Measurements from ENCODE around the gene ARHGAP40. TPM values are rescaled to one million over a fixed set of nuclear protein-coding genes. Genes with fewer than 3 reads are reported as not detected.

ARHGAP40 gene
- not detected for total RNA-seq
- long read RNA-seq, result 0 reads

DNA sequence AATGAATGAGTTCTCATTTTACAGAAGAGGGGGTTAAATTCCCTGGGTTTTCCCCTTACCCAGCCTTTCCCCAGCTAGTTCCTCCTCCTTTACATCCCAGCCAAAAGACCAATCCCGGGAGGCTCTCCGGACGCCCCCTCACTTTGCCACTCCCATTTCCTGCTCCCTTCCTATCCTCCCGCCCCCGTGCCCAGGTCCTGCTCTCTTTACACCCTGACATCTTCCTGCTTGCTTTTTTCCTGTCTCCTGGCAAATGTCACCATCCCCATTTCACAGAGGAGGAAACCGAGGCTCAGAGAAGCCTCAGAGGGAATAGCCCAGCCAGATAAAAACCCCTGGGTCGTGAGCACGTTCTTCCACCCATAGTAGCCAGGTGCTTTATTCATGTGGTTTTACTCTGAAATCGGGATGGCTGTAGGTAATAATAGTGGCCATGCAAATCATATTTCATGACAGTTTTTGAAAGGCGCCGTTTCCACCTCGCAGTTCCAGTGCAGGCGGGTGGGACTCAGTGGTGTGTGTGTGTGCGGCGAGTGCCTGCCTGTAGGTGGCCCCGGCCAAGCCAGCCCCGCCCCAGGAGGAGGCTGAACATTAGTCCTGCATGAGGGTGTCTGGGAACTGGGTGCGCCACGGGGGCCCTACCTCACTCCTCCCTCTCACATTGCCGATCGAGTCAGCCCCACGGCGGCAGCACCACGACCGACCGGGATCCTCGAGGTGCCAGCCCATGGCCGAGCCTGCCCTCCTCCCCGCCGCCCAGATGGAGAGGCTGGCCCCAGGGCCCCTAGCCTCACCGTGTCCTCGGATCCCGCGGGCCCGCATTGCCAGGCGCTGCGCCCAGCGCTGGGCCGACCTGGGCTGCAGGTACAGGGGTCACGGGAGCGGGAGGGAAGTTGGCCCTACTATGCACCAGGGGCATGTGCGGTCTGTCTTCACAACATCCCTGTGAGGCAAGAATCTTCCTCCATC, at the start of gene ARHGAP40:
ARHGAP40 (plus strand) TSS at position 594 of the 969 bp plus-strand sequence.
- ATAC-seq (peak in 1 of 2 donors; percentile 65), DNase-seq (no peak)
- intact Hi-C loops (cut with DNase I), result no loop called here

DNA sequence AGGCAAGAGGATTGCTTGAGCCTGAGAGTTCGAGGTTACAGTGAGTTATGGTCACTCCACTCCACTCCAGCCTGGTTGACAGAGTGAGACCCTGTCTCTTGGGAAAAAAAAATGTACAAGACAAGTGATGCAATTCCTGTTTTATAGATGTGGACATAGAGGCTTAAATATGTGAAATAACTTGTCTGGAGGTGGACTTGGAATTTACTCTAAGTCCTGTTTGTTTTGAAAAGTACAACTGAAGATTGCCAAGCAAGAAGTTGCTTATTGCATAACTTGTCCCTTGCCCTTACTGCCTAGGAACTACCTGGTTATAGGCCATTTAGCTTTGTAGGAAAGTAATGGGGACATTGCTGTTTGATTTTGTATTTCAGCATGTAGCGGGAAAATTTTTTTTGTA, 46.6 kb upstream of the ARHGAP40 start:
- intact Hi-C loops (cut with DNase I), result no loop called here
- no peak for DNase-seq
- no peak for ATAC-seq

DNA sequence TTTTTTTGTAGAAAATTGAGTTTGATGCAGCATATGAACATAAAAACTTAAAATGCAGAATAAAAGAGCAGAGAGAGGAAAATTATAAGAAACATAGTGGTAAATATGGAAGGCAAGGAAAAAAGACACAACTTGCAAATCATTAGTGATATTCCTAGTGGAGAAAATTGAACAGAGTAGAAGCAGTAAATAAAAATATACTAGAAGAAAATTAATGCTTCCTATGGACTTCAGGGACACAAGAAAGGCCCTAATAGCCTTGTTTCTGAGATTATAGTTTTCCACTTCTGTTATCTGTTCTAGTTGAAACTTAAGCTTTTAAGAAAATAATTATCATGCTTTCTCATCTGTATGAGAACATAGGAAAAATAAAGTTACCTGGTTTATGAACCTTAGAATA, 46.2 kb upstream of the ARHGAP40 start:
- intact Hi-C loops (cut with DNase I), result no loop called here
- no peak for ATAC-seq
- no peak for DNase-seq

DNA sequence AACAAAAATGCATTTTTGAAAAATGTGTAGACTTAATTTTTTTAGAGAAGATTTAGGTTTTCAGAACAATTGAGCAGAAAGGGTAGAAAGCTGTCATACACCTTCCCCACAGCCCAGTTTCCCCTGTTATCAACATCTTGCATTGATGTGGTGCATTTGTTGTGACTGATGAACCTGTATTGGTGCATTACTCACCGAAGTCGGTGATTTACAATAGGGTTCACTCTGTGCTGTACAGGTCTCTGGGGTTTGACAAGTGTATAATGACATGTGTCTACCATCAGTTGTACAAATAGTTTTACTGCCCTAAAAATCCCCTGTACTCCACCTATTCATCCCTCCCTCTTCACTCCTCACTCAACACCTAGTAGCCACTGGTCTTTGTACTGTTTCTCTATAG, 44.4 kb upstream of the ARHGAP40 start:
- intact Hi-C loops (cut with DNase I), result no loop called here
- DNase-seq, result no peak

DNA sequence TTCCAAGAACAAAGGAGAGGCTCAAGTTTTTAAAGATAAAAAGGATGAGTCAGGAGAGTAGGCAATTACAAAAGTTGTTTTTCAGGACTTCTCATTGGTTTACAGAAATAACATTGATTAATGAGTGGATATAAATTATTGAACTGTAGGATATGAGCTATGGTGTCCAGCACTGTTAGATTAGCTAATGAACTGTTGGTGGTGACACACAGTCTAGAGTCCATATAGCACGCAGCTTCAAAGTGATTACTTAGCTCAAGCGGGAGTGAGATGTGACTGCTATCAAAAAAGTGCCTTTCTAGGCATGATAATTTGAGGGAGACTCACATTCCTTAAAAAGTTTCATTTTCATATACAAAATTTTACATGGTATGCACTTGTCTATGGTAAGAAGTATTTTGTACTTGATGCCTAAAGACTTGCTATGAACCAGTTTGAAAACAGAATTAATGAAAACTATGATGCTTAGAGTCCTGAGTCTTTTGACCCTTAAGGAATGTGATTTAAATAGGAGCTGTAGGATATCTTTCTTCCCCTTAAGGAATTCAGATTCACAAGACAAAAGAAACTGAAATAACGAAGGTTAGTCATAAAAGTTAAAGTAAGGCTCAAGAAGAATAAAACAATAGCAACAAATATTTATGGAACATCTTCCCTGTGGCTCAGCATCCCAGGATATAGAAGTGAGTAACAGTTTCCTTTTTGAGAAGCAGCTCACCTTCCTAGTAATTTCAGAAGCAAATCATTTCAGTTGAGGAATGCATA, 42.8 kb upstream of the ARHGAP40 start:
- DNase-seq, result no peak
- intact Hi-C loops (cut with DNase I), result no loop called here
- ATAC-seq, result no peak

More for the DNA sequence above, 44.4 kb upstream of the ARHGAP40 start:
- ATAC-seq, result no peak

DNA sequence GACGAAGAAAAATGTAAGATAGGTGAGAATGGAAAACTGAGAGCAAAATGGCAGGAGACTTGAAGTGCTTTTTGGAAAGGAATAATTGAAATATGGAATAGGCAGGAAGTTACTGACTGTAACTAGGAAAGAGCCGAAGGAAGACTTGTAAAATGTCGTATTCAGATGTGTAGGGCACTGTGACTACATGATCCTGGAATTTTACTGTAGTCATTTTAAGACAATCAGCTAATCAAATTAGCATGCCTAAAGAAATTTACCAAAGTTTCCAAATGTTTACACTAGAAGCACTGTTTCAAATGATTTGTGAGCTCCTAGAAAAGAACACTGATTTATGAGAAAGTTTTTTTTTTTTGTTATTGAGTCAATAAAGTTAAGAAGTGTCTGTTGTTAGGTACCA, 41.8 kb upstream of the ARHGAP40 start:
- no peak for ATAC-seq
- DNase-seq, result no peak
- intact Hi-C loops (cut with DNase I), result no loop called here

DNA sequence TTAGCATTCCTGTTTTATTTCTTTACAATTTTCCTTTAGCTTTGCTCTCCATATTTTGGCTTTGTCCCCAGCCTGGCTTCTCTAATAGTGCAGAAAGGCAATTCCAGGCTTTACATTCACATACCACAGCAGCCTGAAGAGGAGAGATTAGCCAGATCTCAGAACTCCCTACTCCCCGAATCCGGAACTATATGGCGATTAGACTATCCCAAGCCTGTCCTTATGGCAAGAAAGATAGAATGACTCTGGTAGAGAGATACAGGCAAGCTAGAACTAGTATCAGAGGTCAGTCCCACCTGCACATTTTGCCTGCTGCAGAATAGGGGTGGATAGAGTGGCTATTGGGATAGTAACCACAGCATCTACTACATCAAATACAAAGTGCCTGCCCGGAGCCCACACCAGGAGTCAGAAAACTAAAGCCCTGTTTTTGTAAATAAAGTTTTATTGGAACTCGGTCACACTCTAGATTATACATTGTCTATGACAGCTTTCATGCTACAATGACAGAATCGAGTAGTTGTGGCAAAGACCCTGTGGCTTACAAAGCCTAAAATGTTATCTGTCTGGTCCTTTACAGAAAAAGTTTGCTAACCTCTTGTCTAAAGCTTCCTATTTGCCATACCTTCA, 37.7 kb upstream of the ARHGAP40 start:
- ATAC-seq (no peak), DNase-seq (no peak)
- intact Hi-C loops (cut with DNase I), result no loop called here

DNA sequence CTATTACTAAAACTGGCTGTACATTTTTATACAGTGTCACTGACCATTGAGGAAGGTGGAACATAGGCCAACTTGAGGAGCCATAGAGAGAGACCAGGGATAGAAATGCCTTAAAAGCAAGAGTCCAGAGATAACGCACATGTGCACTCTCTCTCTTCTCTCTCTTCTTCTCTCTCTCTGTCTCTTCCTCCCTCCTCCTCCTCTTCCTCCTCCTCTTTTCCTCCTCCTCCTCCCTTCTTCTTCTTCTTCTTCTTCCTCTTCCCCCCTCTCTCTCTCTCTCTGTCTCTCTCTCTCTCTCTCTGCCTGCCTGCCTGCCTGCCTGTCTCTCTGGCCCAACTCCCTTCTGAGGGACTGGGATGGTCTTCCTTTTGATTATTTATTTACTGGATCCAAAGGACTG, 36.9 kb upstream of the ARHGAP40 start:
- ATAC-seq (no peak), DNase-seq (no peak)
- intact Hi-C loops (cut with DNase I), result no loop called here

DNA sequence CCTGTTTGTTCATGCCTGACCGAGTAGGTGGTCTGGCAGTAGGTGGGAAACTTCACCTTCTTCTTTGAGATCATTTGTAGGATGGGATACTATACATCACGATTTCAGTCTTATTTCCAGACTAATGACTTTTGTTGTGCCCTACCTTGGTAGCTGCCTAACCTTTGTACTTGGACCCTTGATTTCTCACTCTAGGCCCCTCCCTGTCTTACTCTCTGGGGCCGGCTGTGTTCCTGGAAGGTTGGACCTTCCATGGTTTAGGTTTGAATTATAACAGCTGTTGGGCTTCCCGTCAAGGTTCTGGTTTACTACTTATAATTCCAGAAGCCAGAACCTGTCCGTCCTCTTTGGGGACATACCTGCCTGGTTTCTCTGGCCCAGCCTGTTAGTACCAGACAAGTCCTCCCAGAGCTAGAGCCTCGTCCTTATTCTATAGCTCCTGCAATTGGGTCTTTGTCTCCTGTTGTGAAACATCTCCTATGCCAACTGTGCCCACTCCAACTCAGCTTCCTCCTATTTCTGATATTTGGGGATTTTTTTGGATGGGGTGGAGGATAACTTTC, 35.5 kb upstream of the ARHGAP40 start:
- intact Hi-C loops (cut with DNase I), result no loop called here
- DNase-seq (no peak), ATAC-seq (no peak)

DNA sequence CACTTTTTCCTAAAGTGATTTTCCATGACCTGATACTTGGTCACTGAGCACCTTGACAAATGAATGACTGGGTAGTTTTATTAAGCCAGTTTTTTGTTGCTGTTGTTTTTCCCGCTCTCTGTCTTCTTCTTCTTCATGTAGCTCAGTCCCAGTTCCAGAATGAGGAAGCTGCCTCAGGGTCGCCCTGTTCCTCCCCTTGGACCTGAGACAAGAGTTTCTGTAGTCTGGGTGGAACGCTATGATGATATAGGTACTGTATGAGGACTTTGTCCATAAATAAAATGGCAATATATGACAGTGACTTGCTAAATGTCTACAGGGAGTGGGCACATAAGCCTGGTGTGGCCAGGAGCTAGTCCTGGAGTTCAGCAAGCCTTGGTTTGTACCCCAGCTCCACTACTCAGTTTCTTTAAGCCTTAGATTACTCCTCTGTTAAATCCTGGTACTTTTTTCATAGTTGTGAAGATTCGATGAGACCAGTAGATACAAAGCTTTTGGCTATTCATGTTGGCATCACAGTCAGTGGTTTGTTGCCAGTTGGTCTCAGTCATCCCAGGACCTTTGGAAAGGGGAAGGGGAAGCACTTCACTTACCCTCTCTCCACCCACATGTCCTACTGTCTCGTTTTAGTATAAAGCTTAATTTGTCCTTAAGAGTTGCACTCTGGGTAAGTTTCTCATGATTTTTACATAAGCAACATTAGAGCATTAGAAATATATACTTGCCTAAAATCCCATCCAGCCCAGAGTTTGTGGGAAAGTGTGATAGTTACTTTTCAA, 31.7 kb upstream of the ARHGAP40 start:
- ATAC-seq (peak in 1 of 2 donors; percentile 30), DNase-seq (no peak)
- intact Hi-C loops (cut with DNase I), result no loop called here

DNA sequence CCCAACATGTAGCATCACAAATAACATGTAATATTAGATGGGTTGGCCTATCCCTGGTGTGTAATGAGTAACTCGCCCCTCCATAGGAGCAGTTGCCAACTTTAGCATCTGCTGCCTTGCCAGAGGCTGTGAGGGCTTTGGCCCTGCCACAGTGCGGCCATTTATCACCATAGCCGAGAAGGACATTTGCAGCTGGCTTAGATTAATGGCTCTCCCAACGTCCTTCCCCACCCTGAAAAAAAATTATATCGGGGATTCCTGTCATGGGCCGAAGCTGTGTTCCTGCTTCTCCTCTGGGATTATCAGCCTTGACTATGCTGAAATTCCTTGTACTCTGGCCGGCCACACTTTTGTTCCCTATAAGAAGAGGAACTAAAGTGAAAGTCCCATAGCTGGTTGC, 28.2 kb upstream of the ARHGAP40 start:
- intact Hi-C loops (cut with DNase I), result no loop called here
- DNase-seq, result no peak
- ATAC-seq, result peak in 1 of 2 donors; percentile 38

DNA sequence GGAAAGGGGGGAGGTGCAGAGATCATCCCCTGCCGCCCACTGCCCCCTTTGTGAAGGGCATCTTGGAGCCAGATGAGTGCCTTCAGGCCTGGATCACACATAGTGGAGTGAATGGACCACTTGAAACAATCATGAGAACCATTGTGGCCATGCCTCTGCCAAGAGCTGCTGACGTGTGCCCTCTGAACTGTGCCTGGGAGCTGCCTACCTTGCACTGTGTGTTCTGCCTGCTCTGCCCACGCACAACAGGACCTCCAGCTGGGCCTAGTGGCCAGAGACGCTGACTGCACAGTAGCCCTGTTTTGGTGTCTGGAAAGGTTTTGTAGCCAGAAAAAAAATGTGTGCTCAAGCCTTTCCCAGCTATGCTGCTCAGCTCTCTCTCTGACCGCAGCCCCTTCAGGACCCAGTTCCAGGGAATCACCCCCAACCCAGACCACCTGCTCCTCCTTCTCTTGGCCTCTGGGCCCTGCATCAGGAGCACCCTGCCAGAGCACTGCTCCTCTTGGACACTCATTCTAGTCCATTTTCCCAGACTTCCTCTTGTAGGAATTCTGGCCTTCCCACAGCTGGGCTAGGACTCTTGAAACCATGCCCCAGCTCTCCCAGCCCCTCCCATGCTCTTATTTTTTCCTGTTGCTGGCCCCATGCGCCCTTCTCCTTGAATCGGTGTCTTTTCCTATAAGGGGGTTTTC, 22.2 kb upstream of the ARHGAP40 start:
- ATAC-seq (peak; percentile 36 to 77), DNase-seq (peak; percentile 45)
- intact Hi-C loops (cut with DNase I), result no loop called here

DNA sequence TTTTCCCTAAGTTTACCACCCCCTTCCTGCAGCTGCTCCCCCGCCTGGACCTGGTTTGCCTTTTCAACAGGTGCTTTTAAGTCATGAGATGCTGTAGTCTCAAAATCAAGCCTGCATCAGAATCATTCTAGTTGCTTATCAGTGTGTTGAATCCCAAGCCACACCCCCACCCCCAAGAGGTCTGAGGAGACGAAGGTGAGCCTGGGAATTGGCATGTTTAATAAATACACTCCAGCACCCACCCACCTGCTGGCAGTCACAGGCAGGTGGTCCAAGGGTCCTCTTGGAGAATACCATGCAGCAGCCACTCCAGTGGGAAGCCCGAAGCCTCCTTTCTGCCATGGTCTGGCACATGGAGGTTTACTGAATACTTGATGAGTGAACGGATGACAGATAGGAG, 21.7 kb upstream of the ARHGAP40 start:
- DNase-seq (no peak), ATAC-seq (no peak)
- intact Hi-C loops (cut with DNase I), result no loop called here

DNA sequence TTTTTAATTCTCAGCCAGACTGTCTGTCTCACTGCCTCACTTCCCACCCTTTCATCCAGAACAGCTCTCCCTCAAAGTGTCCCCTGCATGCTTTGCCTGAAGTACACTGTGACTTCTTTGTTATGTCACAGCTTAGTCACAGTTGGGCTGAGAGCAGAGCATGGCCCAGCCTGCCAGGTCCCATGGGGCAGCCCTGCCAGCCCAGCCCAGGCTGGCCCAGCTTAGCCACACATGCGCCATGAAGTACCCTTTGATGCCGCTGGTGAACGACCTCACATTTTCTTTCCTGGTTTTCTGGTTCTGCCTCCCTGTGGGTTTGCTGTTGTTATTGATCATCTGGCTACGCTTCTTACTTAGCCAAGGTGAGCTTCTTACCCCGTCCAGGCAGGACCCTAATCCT, 20.6 kb upstream of the ARHGAP40 start, which contains the start of gene ADIG:
ADIG (plus strand) TSS at position 185 of the 400 bp plus-strand sequence; CDS start at position 239, 54 bp downstream.
- intact Hi-C loops (cut with DNase I), result no loop called here
- DNase-seq (peak; percentile 40), ATAC-seq (peak; percentile 83 to 89)

DNA sequence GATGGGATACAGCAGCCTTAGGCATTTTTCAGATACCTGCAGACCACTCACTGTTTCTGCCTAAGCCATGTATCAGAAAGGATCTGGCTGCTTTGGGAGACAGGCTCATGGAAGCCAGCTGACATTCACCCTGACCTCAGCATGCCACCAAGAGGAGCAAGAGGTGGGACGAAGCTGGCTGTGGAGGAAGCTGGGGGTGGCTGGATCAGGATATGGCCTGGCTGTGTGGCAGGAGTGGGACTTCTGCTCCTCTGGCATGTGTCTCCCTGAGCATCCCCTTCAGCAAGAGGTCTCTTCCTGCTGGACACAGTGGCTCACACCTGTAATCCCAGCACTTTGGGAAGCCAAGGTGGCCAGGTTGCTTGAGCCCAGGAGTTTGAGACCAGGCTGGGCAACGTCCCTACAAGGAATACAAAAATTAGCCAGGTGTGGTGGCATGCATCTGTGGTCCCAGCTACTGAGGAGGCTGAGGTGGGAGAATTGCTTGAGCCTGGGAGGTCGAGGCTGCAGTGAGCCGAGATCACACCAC, 19.7 kb upstream of the ARHGAP40 start:
- no peak for DNase-seq
- no peak for ATAC-seq
- intact Hi-C loops (cut with DNase I), result no loop called here

DNA sequence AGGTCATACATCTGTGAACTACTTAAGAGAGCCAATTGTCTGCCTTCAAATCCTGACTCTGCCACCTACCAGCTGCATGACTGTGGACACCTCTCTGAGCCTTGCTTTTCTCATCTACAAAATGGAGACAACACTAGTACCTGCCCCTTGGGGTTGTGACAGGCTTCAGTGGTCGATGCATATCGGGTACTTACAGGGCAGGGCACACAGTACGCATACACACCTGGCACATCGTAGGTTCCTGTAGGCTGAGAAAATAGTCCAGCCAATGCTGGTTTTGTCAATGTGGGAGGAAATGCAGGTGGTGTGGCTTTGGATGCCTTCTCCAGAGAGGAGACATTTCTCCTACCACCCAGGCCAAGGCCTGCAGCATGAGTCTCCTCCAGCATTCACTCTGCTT, 18.3 kb upstream of the ARHGAP40 start:
- intact Hi-C loops (cut with DNase I), result no loop called here
- DNase-seq (no peak), ATAC-seq (no peak)

DNA sequence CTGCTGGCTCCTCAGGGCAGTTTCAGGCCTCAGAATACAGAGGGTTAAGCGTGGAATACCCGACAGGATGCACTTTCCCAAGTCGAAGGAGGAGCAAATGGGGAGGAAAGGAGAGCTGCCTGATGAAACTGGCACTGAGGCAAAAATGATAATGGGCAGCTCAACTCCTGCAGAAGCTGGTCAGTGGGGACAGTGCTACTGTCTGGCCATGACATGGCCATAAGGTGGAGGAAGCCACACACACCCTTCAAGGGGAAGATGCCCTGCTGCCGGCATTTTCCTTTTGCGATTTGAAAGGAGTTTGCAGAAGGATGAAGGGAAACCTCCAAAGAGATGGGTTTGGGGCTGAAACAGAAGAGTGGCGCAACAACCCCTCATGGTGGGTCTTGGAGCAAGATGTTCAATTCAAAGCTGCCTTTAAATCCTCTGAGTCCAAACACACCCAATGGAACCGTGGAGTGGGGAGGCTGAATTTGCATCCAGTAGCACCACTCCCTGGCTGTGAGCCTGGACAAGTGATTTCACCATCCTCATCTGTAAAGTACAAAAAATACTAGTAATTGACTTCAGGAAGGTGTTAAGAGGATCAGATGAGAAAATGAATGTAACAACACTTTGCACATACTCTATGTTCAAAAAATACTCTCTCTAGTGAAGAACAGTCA, 17.4 kb upstream of the ARHGAP40 start:
- no peak for DNase-seq
- intact Hi-C loops (cut with DNase I), result no loop called here
- no peak for ATAC-seq
